GM23338 (cell line): ENCODE results near the gene ZNF532. TPM values are rescaled to one million over a fixed set of nuclear protein-coding genes. Genes with fewer than 3 reads are reported as not detected.

ENCODE experiments used
- ATAC-seq: fragments of 200-7000 bp; cut with Tn5 transposase; 3 replicates; pipeline ENCODE4 v1.9.1; 2020
- DNase-seq: peaks from one replicate; pipeline ENCODE4 v3.0.0-alpha.2; 2015; ENCODE audit warnings: low spot score
- H2AFZ ChIP-seq: fragments of 200-600 bp; sonication (generic); 2 replicates; pipeline ENCODE4 v1.8.0; 2016; ENCODE audit warnings: antibody characterized with exemption, mild to moderate bottlenecking, moderate library complexity
- H3F3A ChIP-seq: fragments of 200-600 bp; sonication (generic); replicated peaks from 2 replicates; pipeline ENCODE4 v1.8.0; 2017; ENCODE audit warnings: antibody characterized with exemption, mixed run types, low read depth
- H3K27ac ChIP-seq: fragments of 200-600 bp; sonication (generic); 2 replicates; pipeline ENCODE4 v1.6.1; 2016; ENCODE audit warnings: low read depth
- H3K27me3 ChIP-seq: fragments of 200-600 bp; sonication (generic); 2 replicates; pipeline ENCODE4 v1.8.0; 2016; ENCODE audit warnings: mild to moderate bottlenecking, mixed run types, moderate library complexity; ENCODE audit not compliant: insufficient read depth
- H3K36me3 ChIP-seq: fragments of 200-600 bp; sonication (generic); 2 replicates; pipeline ENCODE4 v1.8.0; 2016; ENCODE audit warnings: mild to moderate bottlenecking; ENCODE audit not compliant: insufficient read depth
- H3K4me1 ChIP-seq: fragments of 200-600 bp; sonication (generic); 2 replicates; pipeline ENCODE4 v1.8.0; 2016; ENCODE audit warnings: mild to moderate bottlenecking, moderate library complexity; ENCODE audit not compliant: insufficient read depth
- H3K4me2 ChIP-seq: fragments of 200-600 bp; sonication (generic); 2 replicates; pipeline ENCODE4 v1.7.1; 2017; ENCODE audit warnings: mixed run types
- H3K4me3 ChIP-seq: fragments of 200-600 bp; sonication (generic); 2 replicates; pipeline ENCODE4 v1.6.1; 2016; ENCODE audit warnings: mixed run types
- H3K79me2 ChIP-seq: fragments of 200-600 bp; sonication (generic); replicated peaks from 2 replicates; pipeline ENCODE4 v1.8.0; 2017; ENCODE audit warnings: mild to moderate bottlenecking; ENCODE audit not compliant: insufficient read depth
- H3K9me2 ChIP-seq: fragments of 200-600 bp; sonication (generic); 2 replicates; pipeline ENCODE4 v1.8.0; 2017; ENCODE audit not compliant: insufficient read depth
- H4K20me1 ChIP-seq: fragments of 200-600 bp; sonication (generic); replicated peaks from 2 replicates; pipeline ENCODE4 v1.8.0; 2017; ENCODE audit warnings: mild to moderate bottlenecking; ENCODE audit not compliant: insufficient read depth
- H3K27ac Mint-ChIP-seq: 2 replicates; pipeline ENCODE4 v1.8.0; 2020; ENCODE audit warnings: inconsistent platforms, mild to moderate bottlenecking, moderate library complexity, mixed read lengths
- H3K27me3 Mint-ChIP-seq: 3 replicates; pipeline ENCODE4 v1.8.0; 2022; ENCODE audit warnings: low read depth, mild to moderate bottlenecking, moderate library complexity, mixed read lengths, inconsistent platforms; ENCODE audit not compliant: insufficient read depth, poor library complexity
- H3K36me3 Mint-ChIP-seq: 3 replicates; pipeline ENCODE4 v1.8.0; 2021; ENCODE audit warnings: low read depth, mild to moderate bottlenecking, inconsistent platforms, moderate library complexity, mixed read lengths
- H3K4me1 Mint-ChIP-seq: 3 replicates; pipeline ENCODE4 v1.8.0; 2020; ENCODE audit warnings: mild to moderate bottlenecking, inconsistent platforms, mixed read lengths
- H3K4me3 Mint-ChIP-seq: 3 replicates; pipeline ENCODE4 v1.8.0; 2021; ENCODE audit warnings: moderate library complexity, mild to moderate bottlenecking, inconsistent platforms, mixed read lengths
- H3K9me3 Mint-ChIP-seq: 3 replicates; pipeline ENCODE4 v1.8.0; 2020; ENCODE audit warnings: moderate library complexity, mild to moderate bottlenecking, inconsistent platforms, mixed read lengths
- EZH2 ChIP-seq: fragments of 200-600 bp; sonication (generic); IDR thresholded peaks from one replicate; pipeline ENCODE4 v1.8.0; 2017; ENCODE audit warnings: antibody characterized with exemption, mild to moderate bottlenecking, low read depth; ENCODE audit not compliant: unreplicated experiment
- JUNB ChIP-seq: IDR thresholded peaks from one replicate; pipeline ENCODE4 v1.6.1; 2016; ENCODE audit warnings: antibody characterized with exemption; ENCODE audit not compliant: unreplicated experiment
- NANOG ChIP-seq: IDR thresholded peaks from 2 replicates; pipeline ENCODE4 v1.6.1; 2016; ENCODE audit warnings: antibody characterized with exemption, borderline replicate concordance
- STAT1 ChIP-seq: IDR thresholded peaks from one replicate; pipeline ENCODE4 v1.6.1; 2016; ENCODE audit warnings: antibody characterized with exemption; ENCODE audit not compliant: unreplicated experiment
- ZNF114 ChIP-seq: fragments of 250-450 bp; sonication (Bioruptor Pico); IDR thresholded peaks from 2 replicates; pipeline ENCODE4 v1.5.0; 2020; ENCODE audit warnings: mild to moderate bottlenecking, moderate library complexity
- ZNF331 ChIP-seq: fragments of 250-450 bp; sonication (Bioruptor Pico); IDR thresholded peaks from 2 replicates; pipeline ENCODE4 v1.5.0; 2020; ENCODE audit warnings: low read depth, mild to moderate bottlenecking, moderate library complexity
- ZNF462 ChIP-seq: fragments of 250-450 bp; sonication (Bioruptor Pico); IDR thresholded peaks from 2 replicates; pipeline ENCODE4 v1.5.0; 2020; ENCODE audit warnings: mild to moderate bottlenecking, moderate library complexity
- polyA plus RNA-seq: library from polyadenylated mRNA; unstranded; fragments of >200 nt; fragmentation: Nextera tagmentation; extraction: Ambion mirVana; gene quantifications from 2 replicates; pipeline ENCODE4 v1.2.1, GENCODE V29; 2016
- total RNA-seq: library from RNA; depleted of rRNA; stranded (reverse); fragments of >200 nt; shearing (Covaris generic); gene quantifications from 2 replicates; pipeline ENCODE4 v1.2.3, GENCODE V29; 2014
- TF ChIP-seq, protein P1 (sequence below): IDR thresholded peaks from one replicate; pipeline ENCODE4 v1.6.1; 2018; ENCODE audit warnings: antibody characterized with exemption; ENCODE audit not compliant: unreplicated experiment
- TF ChIP-seq, protein P2 (sequence below), 2 experiments: fragments of 200-600 bp in 1 of 2; sonication (generic) in 1 of 2; conservative IDR thresholded peaks; 2 replicates each; pipeline versions ENCODE4 v1.5.1 to v1.6.1; 2016 to 2017; ENCODE audit warnings: antibody characterized with exemption in 2 of 2, low read depth in 2 of 2, mild to moderate bottlenecking in 2 of 2, moderate library complexity in 1 of 2
- TF ChIP-seq, protein P3 (sequence below): IDR thresholded peaks from 2 replicates; pipeline ENCODE4 v1.6.1; 2016; ENCODE audit warnings: antibody characterized with exemption

The ZNF532 gene
- total and polyA plus RNA-seq, 2 experiments from 2014 or later, result 51.5 to 225 TPM

DNA sequence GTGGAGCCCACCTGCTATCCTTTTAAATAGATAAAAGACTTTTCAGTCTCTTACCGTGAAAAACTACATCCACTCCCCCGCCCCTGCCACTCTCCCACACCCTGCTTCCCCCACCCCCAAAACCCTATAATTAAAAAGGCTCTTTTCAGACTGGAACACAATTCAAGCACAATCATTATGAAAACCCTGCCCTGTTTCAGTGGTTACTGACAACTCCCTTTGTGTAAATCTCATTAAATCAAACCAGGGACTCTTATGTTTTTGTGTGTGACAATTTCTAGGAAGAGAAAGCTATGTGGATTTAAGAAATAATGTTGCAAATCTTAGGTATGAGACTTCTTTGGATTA is 21.0 kb upstream of the ZNF532 start:
- ATAC-seq, result no peak
- Histone ChIP-seq H3K4me1 (peaks cover 42% of the 10 kb centered on the region), H2AFZ (no peak overlapping the region; the same call in 1 of the 2 replicates), H3K4me3 (no peak overlapping the region), H3K36me3 (no peaks in the 10 kb centered on the region), H3K27ac (no peak overlapping the region), H3K4me2 (no peak overlapping the region), H3K27me3 (no peaks in the 10 kb centered on the region), H3F3A (peaks cover 23% of the 10 kb centered on the region), H3K79me2 (no peaks in the 10 kb centered on the region), H3K9me2 (peaks cover 7% of the 10 kb centered on the region; the same call in 1 of the 2 replicates), H4K20me1 (no peaks in the 10 kb centered on the region)
- Mint-ChIP-seq H3K4me1 (peaks cover 60% of the 10 kb centered on the region), H3K36me3 (peaks cover 5% of the 10 kb centered on the region; the same call in 1 of the 3 replicates), H3K4me3 (no peak overlapping the region; the same call in 2 of the 3 replicates), H3K27me3 (peaks cover 22% of the 10 kb centered on the region), H3K27ac (no peak overlapping the region), H3K9me3 (peaks cover 9% of the 10 kb centered on the region; the same call in 2 of the 3 replicates)
- TF ChIP-seq ZNF114 (CRISPR knock-in tag), result no peak
- DNase-seq, result no peak

DNA sequence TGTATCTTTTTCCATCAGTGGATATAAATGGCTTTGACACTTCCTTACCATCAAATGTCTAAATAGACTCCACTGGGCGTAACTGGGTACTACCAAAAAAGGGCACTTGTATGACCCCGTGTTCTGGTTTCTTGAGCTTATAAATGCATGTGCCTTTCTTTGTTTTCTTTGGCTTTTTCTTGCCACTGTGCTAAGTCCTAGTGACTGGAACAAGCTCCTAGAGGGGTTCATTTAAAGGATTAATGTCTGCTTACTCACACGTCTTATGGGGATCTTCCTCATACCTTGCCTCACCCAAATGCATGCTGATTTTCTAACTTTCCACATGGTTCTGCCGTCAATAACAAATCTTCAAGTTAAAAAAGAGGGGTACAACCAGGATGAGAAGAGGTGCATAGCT is 19.8 kb upstream of the ZNF532 start:
- peaks cover 63% of the 10 kb centered on the region for H3K4me1 Mint-ChIP-seq
- no peak for DNase-seq
- peaks cover 27% of the 10 kb centered on the region for H3F3A ChIP-seq
- H3K79me2 ChIP-seq, result no peaks in the 10 kb centered on the region
- H4K20me1 ChIP-seq, result no peaks in the 10 kb centered on the region
- H3K36me3 ChIP-seq, result no peaks in the 10 kb centered on the region
- peaks cover 22% of the 10 kb centered on the region for H3K27me3 Mint-ChIP-seq
- no peak overlapping the region for H2AFZ ChIP-seq
- H3K4me3 Mint-ChIP-seq, result no peak overlapping the region
- H3K9me2 ChIP-seq, result peaks cover 7% of the 10 kb centered on the region; the same call in 1 of the 2 replicates
- H3K27ac Mint-ChIP-seq, result no peak overlapping the region
- H3K4me1 ChIP-seq, result peaks cover 48% of the 10 kb centered on the region
- peaks cover 5% of the 10 kb centered on the region; the same call in 2 of the 3 replicates for H3K9me3 Mint-ChIP-seq
- H3K4me3 ChIP-seq, result no peak overlapping the region
- no peaks in the 10 kb centered on the region for H3K27me3 ChIP-seq
- no peak overlapping the region for H3K4me2 ChIP-seq
- no peak overlapping the region for H3K27ac ChIP-seq
- H3K36me3 Mint-ChIP-seq, result peaks cover 7% of the 10 kb centered on the region; the same call in 1 of the 3 replicates
- no peak for ATAC-seq
- TF ChIP-seq STAT1 (no peak), ZNF331 (CRISPR knock-in tag) (no peak), EZH2 (no peak), NANOG (no peak), ZNF462 (no peak), JUNB (no peak)
- TF ChIP-seq, protein P1, sequence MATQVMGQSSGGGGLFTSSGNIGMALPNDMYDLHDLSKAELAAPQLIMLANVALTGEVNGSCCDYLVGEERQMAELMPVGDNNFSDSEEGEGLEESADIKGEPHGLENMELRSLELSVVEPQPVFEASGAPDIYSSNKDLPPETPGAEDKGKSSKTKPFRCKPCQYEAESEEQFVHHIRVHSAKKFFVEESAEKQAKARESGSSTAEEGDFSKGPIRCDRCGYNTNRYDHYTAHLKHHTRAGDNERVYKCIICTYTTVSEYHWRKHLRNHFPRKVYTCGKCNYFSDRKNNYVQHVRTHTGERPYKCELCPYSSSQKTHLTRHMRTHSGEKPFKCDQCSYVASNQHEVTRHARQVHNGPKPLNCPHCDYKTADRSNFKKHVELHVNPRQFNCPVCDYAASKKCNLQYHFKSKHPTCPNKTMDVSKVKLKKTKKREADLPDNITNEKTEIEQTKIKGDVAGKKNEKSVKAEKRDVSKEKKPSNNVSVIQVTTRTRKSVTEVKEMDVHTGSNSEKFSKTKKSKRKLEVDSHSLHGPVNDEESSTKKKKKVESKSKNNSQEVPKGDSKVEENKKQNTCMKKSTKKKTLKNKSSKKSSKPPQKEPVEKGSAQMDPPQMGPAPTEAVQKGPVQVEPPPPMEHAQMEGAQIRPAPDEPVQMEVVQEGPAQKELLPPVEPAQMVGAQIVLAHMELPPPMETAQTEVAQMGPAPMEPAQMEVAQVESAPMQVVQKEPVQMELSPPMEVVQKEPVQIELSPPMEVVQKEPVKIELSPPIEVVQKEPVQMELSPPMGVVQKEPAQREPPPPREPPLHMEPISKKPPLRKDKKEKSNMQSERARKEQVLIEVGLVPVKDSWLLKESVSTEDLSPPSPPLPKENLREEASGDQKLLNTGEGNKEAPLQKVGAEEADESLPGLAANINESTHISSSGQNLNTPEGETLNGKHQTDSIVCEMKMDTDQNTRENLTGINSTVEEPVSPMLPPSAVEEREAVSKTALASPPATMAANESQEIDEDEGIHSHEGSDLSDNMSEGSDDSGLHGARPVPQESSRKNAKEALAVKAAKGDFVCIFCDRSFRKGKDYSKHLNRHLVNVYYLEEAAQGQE, result no peak
- TF ChIP-seq, protein P2, sequence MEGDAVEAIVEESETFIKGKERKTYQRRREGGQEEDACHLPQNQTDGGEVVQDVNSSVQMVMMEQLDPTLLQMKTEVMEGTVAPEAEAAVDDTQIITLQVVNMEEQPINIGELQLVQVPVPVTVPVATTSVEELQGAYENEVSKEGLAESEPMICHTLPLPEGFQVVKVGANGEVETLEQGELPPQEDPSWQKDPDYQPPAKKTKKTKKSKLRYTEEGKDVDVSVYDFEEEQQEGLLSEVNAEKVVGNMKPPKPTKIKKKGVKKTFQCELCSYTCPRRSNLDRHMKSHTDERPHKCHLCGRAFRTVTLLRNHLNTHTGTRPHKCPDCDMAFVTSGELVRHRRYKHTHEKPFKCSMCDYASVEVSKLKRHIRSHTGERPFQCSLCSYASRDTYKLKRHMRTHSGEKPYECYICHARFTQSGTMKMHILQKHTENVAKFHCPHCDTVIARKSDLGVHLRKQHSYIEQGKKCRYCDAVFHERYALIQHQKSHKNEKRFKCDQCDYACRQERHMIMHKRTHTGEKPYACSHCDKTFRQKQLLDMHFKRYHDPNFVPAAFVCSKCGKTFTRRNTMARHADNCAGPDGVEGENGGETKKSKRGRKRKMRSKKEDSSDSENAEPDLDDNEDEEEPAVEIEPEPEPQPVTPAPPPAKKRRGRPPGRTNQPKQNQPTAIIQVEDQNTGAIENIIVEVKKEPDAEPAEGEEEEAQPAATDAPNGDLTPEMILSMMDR (conservative IDR thresholded peaks at IDR 0.05; ENCODE audit: low read depth in 2 of 2), result no peak
- TF ChIP-seq, protein P3, sequence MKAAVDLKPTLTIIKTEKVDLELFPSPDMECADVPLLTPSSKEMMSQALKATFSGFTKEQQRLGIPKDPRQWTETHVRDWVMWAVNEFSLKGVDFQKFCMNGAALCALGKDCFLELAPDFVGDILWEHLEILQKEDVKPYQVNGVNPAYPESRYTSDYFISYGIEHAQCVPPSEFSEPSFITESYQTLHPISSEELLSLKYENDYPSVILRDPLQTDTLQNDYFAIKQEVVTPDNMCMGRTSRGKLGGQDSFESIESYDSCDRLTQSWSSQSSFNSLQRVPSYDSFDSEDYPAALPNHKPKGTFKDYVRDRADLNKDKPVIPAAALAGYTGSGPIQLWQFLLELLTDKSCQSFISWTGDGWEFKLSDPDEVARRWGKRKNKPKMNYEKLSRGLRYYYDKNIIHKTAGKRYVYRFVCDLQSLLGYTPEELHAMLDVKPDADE, result no peak
